GM21737 (cell line): ENCODE data around the gene ZNF350.
"Not testable (repeated sequence)": the region's sequence is repeated elsewhere in the genome, so short reads cannot be mapped to it uniquely, and the experiment has no call there.

Experiments
- ATAC-seq: cut with Tn5 transposase; IDR thresholded peaks from one replicate; pipeline ENCODE4 v1.9.1; 2021; ENCODE audit warnings: mild to moderate bottlenecking, moderate library complexity; ENCODE audit not compliant: unreplicated experiment

Gene ZNF350

GRCh38 chr19:51986309-51987291, at the start of gene ZNF350:
ZNF350 (minus strand) TSS chr19:51986840; CDS start chr19:51974360, 12,480 bp downstream.
- ATAC-seq, result peak; percentile 89

- ATAC-seq, result no peak
These were observed 47.5 kb upstream of the ZNF350 start for GRCh38 chr19:52034051-52034728.

- peak; percentile 19 for ATAC-seq
These were observed 42.1 kb upstream of the ZNF350 start for GRCh38 chr19:52028780-52029123.

- ATAC-seq, result peak; percentile 87
These were observed 41.6 kb upstream of the ZNF350 start, which contains the start of gene ZNF614 for GRCh38 chr19:52028027-52028779. ZNF614 (minus strand) TSS chr19:52028379; CDS start chr19:52025745, 2,634 bp downstream.

- not testable (repeated sequence) for ATAC-seq
These were observed 39.8 kb upstream of the ZNF350 start for GRCh38 chr19:52026255-52026990.

- not testable (repeated sequence) for ATAC-seq
These were observed 37.8 kb upstream of the ZNF350 start for GRCh38 chr19:52024478-52024877.

- no peak for ATAC-seq
These were observed 35.6 kb upstream of the ZNF350 start for GRCh38 chr19:52022193-52022592.

- no peak for ATAC-seq
These were observed 33.9 kb upstream of the ZNF350 start for GRCh38 chr19:52020506-52020905.

- no peak for ATAC-seq
These were observed 24.0 kb upstream of the ZNF350 start for GRCh38 chr19:52010674-52011073.

GRCh38 chr19:52007806-52008557, 21.3 kb upstream of the ZNF350 start, which contains the start of gene ZNF615:
ZNF615 (minus strand) TSS chr19:52008211; CDS start chr19:52003711, 4,500 bp downstream.
- peak; percentile 94 for ATAC-seq

- no peak for ATAC-seq
These were observed 20.8 kb upstream of the ZNF350 start for GRCh38 chr19:52007451-52007805.

- no peak for ATAC-seq
These were observed 7.5 kb upstream of the ZNF350 start for GRCh38 chr19:51994048-51994644.

GRCh38 chr19:51993422-51993821, 6.8 kb upstream of the ZNF350 start:
- no peak for ATAC-seq

GRCh38 chr19:51983361-51983760, 3.3 kb downstream of the ZNF350 start:
- ATAC-seq, result no peak

- ATAC-seq, result not testable (repeated sequence)
These were observed 5.7 kb downstream of the ZNF350 start for GRCh38 chr19:51980926-51981325.

GRCh38 chr19:51980116-51980736, 6.4 kb downstream of the ZNF350 start:
- no peak for ATAC-seq

- no peak for ATAC-seq
These were observed 7.8 kb downstream of the ZNF350 start for GRCh38 chr19:51978882-51979281.

- no peak for ATAC-seq
These were observed 9.3 kb downstream of the ZNF350 start for GRCh38 chr19:51977346-51977745.

GRCh38 chr19:51976852-51977251, 9.8 kb downstream of the ZNF350 start:
- ATAC-seq, result no peak
